ENCODE measurements around the gene CTDP1. TPM values are rescaled to one million over a fixed set of nuclear protein-coding genes. Genes with fewer than 3 reads are reported as not detected.
A peak's percentile ranks its signal among the peaks of the same experiment; 100 is the strongest.

Gene CTDP1
- total RNA-seq, 1 donor from 2014 or later, result 23.1 TPM

- Mint-ChIP-seq H3K36me3 (ENCODE audit: unreplicated experiment) (no peaks in the 10 kb centered on the region), H3K4me1 (ENCODE audit: unreplicated experiment) (peaks cover 4% of the 10 kb centered on the region), H3K27ac (ENCODE audit: unreplicated experiment) (no peak overlapping the region), H3K4me3 (ENCODE audit: unreplicated experiment) (no peak overlapping the region), H3K27me3 (ENCODE audit: unreplicated experiment) (peaks cover 26% of the 10 kb centered on the region), H3K9me3 (ENCODE audit: unreplicated experiment) (no peaks in the 10 kb centered on the region)
- TF ChIP-seq CTCF (IDR thresholded peaks at IDR 0.05), result no peak
- DNase-seq (ENCODE audit: extremely low spot score, unreplicated experiment), result no peak
Measured at GRCh38 chr18:79668203-79668602, 11.4 kb upstream of the CTDP1 start.

- TF ChIP-seq CTCF (IDR thresholded peaks at IDR 0.05), result no peak
- Mint-ChIP-seq H3K27me3 (ENCODE audit: unreplicated experiment) (peaks cover 10% of the 10 kb centered on the region), H3K9me3 (ENCODE audit: unreplicated experiment) (no peaks in the 10 kb centered on the region), H3K36me3 (ENCODE audit: unreplicated experiment) (peaks cover 6% of the 10 kb centered on the region), H3K4me1 (ENCODE audit: unreplicated experiment) (peaks cover 1% of the 10 kb centered on the region), H3K27ac (ENCODE audit: unreplicated experiment) (no peak overlapping the region), H3K4me3 (ENCODE audit: unreplicated experiment) (no peak overlapping the region)
- DNase-seq (ENCODE audit: extremely low spot score, unreplicated experiment), result peak; percentile 65
Measured at GRCh38 chr18:79672490-79673276, 6.9 kb upstream of the CTDP1 start.

GRCh38 chr18:79677221-79677620, 2.4 kb upstream of the CTDP1 start:
- DNase-seq (ENCODE audit: extremely low spot score, unreplicated experiment), result peak; percentile 63
- Mint-ChIP-seq H3K27ac (ENCODE audit: unreplicated experiment) (no peak overlapping the region), H3K4me3 (ENCODE audit: unreplicated experiment) (no peak overlapping the region), H3K4me1 (ENCODE audit: unreplicated experiment) (peaks cover 25% of the 10 kb centered on the region), H3K9me3 (ENCODE audit: unreplicated experiment) (no peaks in the 10 kb centered on the region), H3K36me3 (ENCODE audit: unreplicated experiment) (peaks cover 6% of the 10 kb centered on the region), H3K27me3 (ENCODE audit: unreplicated experiment) (no peaks in the 10 kb centered on the region)
- TF ChIP-seq CTCF (IDR thresholded peaks at IDR 0.05), result no peak

- peak; percentile 21 for DNase-seq (ENCODE audit: extremely low spot score, unreplicated experiment)
- no peaks in the 10 kb centered on the region for H3K9me3 Mint-ChIP-seq (ENCODE audit: unreplicated experiment)
- H3K4me3 Mint-ChIP-seq (ENCODE audit: unreplicated experiment), result peak overlapping the region; percentile 87
- no peak overlapping the region for H3K27ac Mint-ChIP-seq (ENCODE audit: unreplicated experiment)
- peaks cover 25% of the 10 kb centered on the region for H3K4me1 Mint-ChIP-seq (ENCODE audit: unreplicated experiment)
- H3K27me3 Mint-ChIP-seq (ENCODE audit: unreplicated experiment), result no peaks in the 10 kb centered on the region
- peaks cover 8% of the 10 kb centered on the region for H3K36me3 Mint-ChIP-seq (ENCODE audit: unreplicated experiment)
- no peak for TF ChIP-seq CTCF (IDR thresholded peaks at IDR 0.05)
Measured at GRCh38 chr18:79677840-79678239, 1.8 kb upstream of the CTDP1 start.

- Mint-ChIP-seq H3K36me3 (ENCODE audit: unreplicated experiment) (peaks cover 9% of the 10 kb centered on the region), H3K9me3 (ENCODE audit: unreplicated experiment) (no peaks in the 10 kb centered on the region), H3K27me3 (ENCODE audit: unreplicated experiment) (no peaks in the 10 kb centered on the region), H3K4me1 (ENCODE audit: unreplicated experiment) (peaks cover 25% of the 10 kb centered on the region), H3K27ac (ENCODE audit: unreplicated experiment) (peak overlapping the region; percentile 98), H3K4me3 (ENCODE audit: unreplicated experiment) (peak overlapping the region; percentile 87)
- TF ChIP-seq CTCF (IDR thresholded peaks at IDR 0.05), result no peak
- peak; percentile 99 for DNase-seq (ENCODE audit: extremely low spot score, unreplicated experiment)
Measured at GRCh38 chr18:79678665-79679551, 695 bp upstream of the CTDP1 start.

Data from osteocyte (in vitro differentiated cells).